Umbilical cord (tissue), 2 donors: ENCODE results near the gene DOC2B. TPM values are rescaled to one million over a fixed set of nuclear protein-coding genes. Genes with fewer than 3 reads are reported as not detected.

Source experiments
- DNase-seq: peaks from one replicate; pipeline ENCODE4 v3.0.0-alpha.2; 2015; ENCODE audit warnings: low spot score
- total RNA-seq: library from RNA; depleted of rRNA; stranded (reverse); fragments of >200 nt; gene quantifications from one replicate; pipeline ENCODE4 v1.2.3, GENCODE V29; 2014; ENCODE audit warnings: low replicate concordance; ENCODE audit not compliant: insufficient read depth

Gene DOC2B
- total RNA-seq, 1 donor from 2014 or later: 2.2 TPM

DNA sequence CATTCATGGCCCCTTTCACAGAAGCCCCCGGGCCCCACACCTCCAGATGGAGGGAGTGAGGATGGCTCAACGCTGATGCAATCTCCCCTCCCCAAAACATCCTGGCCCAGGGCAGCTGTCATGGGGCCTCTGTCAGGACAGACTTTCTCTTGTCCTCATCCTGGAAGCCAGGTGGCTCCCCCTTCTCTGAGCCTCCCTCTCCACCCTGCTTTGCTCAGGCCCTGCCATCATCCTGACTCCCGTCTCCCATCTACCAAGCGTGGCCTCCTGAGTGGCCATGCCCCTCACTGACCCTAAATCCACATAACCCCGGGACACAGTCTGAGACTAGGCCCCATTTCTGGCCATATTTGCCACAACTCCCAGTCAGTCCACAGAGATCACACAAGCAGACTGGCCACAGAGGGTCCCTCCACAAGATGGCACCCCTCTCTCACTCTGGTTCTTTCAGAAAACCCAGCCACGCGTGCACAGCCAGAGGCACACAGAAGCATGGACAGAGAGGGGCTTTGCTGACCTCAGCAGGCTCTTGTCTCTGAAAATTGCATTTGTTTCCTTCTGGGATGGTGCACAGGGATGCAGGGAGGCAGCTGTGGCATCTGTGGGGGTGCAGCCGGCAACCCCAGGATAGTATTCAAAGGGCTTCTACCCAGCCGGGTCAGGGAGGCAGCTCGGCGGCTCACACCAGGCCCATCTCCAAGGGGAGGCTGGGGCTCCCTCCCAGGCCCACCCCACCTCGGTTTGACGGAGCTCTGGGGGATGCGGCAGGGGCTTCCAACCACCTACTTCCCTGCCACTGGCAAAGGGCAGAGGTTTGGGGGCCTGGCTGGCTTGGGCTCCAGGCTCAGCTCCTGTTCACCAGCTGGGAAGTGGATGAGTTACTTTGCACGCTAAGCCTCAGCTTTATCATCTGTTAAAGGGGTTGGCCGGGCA is 16.9 kb downstream of the DOC2B start:
- peak; percentile 85 for DNase-seq

DNA sequence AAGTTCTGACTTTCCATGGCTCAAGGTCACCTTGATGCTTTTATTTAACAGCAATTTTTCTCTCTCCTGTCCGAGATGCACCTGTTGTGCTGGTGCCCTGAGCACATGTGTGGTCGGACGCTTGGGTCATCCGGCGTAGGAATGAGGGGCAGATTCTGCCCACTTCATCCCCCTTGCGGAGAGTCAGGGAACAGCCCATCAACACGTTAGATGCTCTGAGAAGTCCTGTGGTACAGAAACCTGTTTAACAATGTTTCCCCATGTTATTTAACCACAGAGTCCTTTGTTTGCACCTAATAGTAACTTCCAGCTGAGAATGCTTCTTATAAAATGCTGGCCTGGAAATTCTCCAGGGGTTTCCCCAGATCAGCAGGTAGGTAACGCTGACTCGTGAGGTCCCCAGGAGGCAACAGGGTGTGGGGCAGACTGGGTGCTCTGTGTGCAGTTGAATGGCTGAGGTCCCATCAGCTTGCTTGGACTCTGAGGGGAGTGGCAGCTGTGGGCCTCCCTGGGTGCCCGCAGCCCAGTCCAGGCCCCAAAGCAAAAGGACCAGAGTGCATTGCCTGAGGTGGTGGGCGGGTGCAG is 17.8 kb downstream of the DOC2B start:
- DNase-seq: no peak

DNA sequence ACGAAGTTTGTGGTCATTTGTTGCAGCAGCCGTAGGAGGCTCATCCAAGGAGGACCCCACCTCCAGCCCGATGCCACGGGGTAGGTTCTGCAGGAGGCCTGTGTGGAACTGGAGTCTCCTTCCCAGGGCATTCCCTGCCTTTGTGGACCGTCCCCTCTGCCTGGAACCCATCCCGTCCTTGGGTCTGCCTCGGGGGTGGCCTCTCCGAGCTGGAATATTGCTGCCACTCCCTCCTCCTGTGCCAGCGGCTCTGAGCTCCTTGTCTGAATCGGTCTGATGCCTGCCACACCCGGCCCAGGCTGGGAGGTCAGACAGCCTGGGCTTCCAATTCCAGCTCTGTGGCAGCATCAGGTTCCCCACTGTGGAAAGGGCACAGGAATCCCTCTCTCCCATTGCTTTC is 18.8 kb downstream of the DOC2B start:
- DNase-seq: no peak

DNA sequence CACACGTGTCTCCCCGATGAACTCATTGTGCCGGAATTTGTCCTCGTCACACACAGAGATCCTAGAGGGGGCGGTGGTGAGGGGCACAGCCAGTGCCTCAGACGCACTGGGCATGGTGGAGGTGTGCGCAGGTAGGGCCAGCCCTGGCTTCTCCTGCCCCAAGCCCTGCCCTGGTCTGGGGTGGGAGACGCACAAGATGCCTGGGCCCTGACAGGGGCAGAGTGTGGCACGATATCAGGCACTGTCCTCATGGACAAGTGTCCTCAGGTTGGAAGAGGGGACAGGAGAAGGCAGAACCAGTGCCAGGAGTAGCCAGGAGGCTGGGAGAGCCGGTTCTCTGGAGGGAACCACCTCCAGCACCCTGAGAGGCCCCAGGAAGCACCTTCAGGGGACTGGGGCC is 20.0 kb downstream of the DOC2B start:
- no peak for DNase-seq

DNA sequence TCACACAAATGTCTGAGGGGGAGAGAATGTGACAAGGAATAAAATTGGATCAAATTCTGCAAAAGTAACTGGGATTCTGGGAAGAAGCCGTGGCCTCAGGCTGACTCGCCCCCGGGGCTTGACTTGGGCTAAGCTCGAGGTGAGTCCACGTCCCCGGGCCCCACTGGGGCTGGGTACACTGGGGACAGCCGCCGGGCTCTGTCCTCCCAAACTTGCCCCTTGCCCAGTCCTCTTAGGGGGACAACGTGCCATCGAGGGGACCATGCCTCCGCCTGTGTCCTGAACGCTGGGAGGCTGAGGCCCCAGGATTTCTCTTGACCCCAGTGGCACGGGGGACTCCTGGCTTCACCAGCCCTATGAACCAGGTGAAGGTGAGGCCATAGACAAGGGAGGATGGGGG is 21.1 kb downstream of the DOC2B start:
- DNase-seq: no peak

DNA sequence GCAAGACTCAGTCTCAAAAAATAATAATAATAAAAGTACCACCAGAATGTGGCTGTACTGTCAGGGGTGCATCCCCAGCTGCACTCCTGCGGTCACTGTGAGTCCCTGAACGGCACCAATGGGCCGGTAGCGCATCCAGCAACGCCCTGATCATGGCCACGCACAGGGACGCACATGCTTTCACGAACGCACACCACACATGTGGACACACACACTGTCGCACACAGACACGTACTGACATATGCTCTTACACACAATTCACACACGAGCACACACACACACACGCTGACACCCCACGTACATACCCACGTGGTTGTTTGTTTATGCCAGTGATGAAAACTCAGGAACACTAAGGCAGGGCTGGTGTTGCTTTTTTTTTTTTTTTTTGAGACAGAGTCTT is 21.8 kb downstream of the DOC2B start:
- no peak for DNase-seq

DNA sequence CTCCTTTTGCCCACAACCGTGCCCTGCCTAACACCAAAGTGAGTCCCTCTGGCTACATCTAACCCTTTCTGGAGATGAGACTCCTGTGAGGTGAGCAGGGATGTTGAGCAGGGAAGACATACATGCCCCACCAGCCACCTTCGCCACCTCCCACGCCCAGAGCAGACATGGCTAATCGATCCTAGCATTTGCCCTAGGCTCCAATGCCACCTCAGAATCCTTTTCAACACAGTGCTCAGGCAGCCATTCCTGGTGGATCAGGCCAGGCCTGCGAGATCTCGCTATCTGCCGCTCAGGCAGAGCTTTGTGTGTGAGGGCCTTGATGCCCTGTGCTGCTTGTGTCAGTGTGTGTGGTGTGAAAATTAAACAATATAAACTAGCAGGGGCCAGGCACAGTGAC is 23.1 kb downstream of the DOC2B start:
- DNase-seq: no peak

DNA sequence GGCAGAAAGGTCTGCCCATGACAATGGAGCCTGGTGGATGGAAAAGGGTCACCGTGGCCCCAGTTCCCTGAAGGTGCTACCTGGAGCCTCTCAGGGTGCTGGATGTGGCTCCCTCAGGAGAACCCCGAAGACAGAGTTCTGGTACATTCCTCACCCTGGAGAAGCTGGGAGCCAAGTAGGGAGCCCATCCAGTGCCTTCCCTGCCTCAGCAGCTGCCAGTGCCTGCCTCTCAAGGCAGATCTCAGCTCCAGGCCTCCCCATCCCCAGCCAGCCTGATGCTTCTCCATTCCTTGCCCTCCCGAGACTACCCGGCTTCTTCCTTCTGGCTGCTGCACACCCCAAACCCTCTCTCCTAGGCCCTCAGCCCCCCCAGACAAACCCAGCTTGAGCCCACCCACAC is 23.5 kb downstream of the DOC2B start:
- no peak for DNase-seq

DNA sequence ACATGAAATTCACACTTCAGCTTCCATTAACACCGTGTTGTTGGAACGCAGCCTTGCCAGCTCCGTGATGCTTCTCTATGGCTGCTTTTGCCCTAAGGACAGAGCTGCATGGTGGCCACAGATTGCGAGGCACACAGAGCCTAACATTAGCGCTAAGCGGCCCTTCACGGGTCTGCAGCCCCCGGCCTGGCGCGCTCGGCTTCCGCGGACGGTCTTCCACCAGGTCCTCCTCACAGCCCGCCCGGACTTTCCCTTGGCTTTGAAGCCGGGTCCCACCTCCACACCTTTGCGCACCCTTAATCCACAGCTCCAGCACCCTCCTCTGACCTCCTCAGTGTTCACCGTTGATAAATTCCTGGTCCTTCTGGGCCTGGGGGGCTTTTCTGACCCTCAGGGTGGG is 24.5 kb downstream of the DOC2B start:
- DNase-seq: no peak

DNA sequence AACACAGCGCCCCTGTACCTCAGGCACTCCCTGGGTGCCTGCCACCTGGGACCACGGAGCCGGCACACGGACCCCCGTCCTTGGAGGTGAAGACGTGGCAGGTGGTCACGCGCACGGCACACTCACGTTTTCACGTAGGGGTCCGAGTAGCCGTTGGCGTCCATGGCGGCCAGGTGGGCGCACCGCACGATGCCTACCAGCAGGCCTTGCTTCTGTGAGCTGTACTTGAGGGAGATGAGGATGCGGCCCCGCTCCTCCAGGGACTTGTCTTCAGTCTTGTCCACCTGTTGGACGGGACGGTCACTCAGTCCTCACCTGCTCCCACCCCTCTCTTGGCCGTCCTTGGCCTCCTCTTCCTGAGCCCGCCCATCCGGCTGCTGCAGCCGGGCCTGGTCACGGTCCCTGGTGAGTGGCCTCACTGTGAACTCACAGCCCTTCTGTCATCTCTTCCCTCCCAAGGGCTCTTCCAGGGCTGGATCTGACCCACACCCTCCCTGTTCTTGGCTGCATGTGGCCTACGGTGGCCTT is 25.3 kb downstream of the DOC2B start:
- no peak for DNase-seq

DNA sequence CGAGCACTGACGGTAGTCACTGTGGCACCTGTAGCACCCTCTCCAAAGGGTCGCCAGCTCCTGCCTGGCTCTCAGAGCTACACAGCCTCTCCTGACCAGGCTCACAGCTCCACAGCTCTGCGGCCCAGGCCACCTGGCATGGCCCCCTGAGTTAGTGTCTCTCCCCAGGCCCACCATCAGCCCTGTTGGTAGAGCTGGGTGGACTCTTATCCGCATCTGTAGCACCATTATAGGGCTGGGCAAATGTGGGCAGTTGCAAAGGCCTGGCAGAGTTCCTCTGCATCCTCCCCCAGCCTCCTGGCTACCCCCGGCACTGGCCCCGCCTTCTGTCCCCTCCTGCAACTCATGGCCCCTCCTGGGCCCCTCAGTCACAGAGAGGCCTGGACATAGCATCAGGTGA is 25.9 kb downstream of the DOC2B start:
- DNase-seq: no peak

DNA sequence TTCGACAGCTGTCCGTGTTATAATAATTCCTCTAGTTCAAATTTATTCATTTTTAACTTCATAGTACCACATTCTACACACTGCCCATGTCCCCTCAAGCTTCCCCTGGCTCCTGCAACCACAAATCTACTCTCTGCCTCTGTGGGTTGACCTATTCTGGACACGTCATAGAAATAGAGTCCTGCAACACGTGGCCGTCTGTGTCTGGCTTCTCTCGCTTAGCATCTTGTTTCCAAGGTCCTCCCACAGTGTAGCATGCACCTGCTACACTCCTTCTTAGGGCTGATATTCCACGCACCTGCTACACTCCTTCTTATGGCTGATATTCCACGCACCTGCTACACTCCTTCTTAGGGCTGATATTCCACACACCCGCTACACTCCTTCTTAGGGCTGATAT is 27.6 kb downstream of the DOC2B start:
- no peak for DNase-seq

DNA sequence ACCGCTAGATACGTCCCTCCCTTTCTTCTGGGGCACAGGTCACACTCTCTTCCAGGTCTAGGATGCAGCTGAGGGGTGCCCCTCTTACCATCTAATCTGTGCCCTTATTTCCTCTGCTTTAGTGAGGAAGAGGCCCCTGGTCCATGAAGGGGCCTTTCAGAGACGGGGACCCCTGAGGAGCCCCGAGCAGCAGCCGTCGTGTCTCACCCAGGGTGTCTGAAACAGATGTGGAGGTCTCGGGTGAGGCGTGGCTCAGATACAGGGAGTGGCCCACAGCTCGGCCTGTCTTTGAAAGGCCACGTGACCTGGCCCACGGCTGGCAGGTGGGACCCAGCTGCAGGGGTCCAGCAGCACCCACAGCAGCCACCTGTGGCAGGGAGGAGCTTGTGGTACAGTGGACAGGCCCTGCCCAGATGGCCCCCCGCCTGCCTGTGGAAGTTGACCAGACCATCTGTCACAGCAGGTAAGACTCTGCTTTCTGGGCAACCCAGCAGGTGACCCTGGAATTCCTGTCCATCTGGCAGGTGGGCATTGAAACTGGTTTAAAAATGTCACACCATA is 28.5 kb downstream of the DOC2B start:
- no peak for DNase-seq

DNA sequence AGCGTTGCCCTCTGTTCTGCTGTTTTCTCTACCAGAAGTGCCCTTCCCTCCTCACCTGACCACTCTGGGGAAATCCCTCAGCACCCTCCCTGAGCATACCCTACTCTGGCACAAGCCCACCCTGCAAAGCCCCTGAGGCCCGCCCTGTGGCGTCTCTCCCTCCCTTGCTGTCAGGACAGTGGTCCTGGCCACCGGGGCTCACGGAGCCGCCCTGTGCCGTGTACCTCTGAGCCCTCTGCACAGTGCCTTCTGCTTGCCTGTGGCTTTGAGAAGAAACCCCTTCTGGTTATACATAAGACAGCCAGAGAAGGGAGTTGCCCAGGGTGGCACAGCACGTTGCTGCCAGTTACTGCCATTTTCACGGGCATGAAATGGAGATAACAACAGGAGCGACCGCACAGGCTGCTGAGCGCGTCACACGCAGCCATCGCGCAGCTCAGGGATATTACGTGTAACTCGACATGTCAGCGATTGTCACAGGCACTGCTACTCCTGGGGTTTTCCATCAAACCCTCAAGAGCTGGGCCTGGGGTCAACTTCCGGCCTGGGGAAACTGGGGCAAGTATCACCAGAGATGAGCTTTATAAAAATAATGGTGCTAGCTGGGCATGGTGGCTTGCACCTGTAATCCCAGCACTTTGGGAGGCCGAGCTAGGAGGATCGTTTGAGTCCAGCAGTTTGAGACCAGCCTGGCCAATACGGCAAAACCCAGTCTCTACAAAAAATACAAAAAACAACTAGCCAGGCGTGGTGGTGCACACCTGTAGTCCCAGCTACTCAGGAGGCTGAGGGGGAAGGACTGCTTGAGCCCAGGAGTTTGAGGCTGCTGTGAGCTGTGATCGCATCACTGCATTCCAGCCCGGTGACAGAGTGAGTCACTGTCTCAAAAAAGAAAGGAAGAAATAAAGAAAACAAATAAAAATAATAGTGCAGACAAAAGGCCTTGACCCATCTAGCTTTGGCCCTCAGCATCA is 29.3 kb downstream of the DOC2B start:
- no peak for DNase-seq

DNA sequence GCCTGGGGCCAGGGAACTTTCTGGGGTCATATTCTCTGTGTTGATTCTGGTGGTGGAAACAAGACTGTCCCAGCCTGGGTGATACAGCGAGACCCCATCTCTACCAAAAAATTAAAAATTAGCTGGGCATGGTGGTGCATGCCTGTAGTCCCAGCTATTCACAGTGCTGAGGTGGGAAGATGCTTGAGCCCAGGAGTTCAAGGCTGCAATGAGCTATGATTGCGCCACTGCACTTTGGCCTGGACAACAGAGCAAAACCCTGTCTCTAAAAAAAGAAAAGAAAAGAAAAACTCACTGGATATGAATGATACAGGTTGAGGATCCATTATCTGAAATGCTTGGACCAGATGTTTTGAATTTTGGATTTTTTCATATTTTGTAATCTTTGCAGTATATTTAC is 30.4 kb downstream of the DOC2B start:
- no peak for DNase-seq

DNA sequence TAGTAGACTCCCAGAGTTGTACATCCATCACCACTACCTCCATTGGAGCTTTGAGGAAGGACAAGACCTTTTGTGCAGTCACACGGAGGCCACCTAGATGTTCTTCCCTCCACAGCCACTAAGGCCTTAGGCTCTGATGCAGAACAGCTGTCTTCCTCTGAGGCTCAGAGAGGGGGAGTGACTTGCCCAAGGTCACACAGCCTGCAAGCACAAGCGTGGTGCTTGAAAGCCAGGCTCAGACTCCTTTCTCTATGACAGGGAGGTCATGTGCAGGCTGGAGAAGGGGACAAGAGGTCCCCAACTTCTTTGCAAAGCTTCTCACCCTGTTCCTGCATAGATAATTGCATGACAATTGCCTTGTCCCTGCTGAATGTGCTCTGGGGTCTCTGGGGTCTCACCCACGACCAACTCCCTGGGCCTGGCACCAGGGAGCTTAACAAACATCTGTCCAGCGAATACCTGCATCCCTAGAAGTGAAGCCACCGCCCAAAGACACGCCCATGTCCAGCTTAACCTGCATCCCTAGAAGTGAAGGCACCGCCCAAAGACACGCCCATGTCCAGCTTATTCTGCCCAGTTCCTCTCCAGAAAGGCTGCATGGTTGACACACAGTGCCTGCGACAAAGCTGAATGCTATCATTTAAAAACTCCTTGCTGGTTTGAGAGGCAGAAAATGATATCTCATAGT is 31.4 kb downstream of the DOC2B start:
- DNase-seq: no peak

DNA sequence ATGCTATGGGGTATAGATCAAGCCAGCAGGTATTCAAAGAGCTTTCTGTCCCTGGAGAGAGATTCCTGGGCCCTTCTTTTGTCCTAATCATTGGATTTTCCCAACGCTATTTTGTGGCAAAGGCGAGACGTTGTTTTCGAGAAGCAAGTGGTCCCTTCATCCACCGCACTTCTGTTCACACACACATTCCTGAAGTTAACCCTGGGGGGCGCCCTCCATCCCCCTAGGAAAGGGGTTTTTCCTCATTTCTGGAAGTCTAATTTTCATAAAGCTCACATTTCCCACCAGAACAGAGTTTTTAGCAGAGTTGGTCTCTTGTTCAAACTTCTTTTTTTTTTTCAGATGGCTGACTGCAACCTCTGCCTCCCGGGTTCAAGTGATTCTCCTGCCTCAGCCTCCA is 32.2 kb downstream of the DOC2B start:
- no peak for DNase-seq

DNA sequence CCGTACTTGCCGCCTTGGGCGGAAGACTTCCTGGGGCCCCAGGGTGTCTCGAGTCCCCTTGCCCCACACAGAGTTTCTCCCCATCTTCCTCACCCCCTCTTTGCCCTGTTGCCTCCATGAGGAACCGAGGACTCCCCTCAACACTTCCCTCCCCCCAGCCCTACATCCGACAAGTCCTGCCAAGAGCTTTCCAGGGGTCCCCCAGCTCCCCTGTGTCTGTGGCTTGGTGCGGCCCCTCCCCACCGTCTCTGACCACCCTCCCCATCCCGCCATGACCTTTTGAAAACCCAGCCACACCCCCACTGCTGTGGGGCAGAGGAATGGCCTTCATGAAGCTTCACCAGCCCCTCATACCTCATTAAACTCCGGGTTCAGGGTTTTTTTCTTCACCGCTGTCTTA is 32.7 kb downstream of the DOC2B start:
- DNase-seq: no peak

DNA sequence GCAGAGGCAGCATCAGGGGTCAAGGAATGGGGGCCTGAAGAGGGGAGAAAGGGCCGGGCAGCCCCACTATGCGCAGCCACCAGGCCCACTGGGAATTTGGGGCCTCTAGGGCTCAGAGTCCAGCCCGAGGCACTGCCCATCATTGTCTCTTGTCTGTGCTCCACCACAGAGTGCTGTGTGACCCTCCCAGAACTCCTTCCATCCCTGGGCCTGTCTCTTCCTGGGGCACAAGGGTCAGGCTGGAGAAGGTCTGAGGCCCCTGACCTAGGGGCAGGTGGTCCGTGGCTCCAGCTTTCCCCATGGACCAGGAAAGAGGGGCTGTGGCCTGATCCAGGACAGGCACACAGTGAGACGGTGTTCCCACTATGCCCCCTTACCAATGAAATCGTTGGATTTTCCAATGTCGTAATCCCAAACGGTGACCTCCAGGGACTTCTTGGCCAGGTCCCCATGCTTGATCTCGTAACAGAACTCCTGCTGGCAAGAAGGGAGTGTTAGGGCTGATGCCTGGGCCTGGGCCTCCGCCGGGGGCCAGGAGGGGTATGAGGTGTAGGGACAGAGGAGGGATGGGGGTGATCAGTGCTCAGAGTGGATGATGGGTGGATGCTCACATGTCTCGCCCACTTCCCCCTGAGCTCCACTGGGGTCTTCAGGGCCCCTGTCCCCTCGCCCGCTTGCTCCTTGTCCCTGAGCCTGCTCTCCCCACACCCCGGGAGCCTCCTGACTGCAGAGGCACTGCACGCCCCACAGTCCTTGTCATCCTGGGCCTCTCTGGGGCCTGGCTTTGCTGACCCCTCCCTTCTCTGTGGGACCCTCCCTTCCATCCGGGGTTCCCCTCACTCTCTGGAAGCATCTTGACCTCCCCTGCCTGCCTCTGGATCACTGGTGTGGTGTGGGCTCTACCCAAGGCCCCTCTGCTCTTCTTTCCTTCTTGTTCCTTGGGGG is 33.4 kb downstream of the DOC2B start:
- DNase-seq: no peak
